Left ventricle myocardium superior (tissue), 1 donor: Measurements from ENCODE around the gene SLC2A4. TPM values are rescaled to one million over a fixed set of nuclear protein-coding genes. Genes with fewer than 3 reads are reported as not detected.

Experiments used
- ATAC-seq: fragments of 200-7000 bp; cut with Tn5 transposase; one replicate; pipeline ENCODE4 v1.9.1; 2020; ENCODE audit warnings: mild to moderate bottlenecking, moderate library complexity
- DNase-seq: peaks from one replicate; pipeline ENCODE4 v3.0.0-alpha.2; 2020
- intact Hi-C: fragments of 100-400 bp; cut with micrococcal nuclease; formaldehyde crosslinking; loops from one replicate; pipeline ENCODE4 v1.11.0; 2022
- total RNA-seq: library from RNA; stranded (reverse); fragmentation: NEBNext Ultra II Directional; extraction: Animal tissue kit (Norgen Biotek cat#: 25700); gene quantifications from one replicate; pipeline ENCODE4 v1.2.1, GENCODE V29; 2021
- donor health status: DM: no; HTN: yes; CAD: no; lungs with severe emphysema.

SLC2A4 gene
- total RNA-seq, 1 donor from 2014 or later = 170 TPM

- ATAC-seq (no peak), DNase-seq (peak; percentile 52)
- intact Hi-C loops = no loop called here
Observed at GRCh38 chr17:7293816-7294613, 12.5 kb downstream of the SLC2A4 start.

GRCh38 chr17:7294614-7295153 lies 13.2 kb downstream of the SLC2A4 start, which contains the start of gene YBX2:
TSS of gene YBX2 (minus strand) at chr17:7294639. CDS start at chr17:7294500, 139 bp downstream.
- intact Hi-C loops = no loop called here
- ATAC-seq = peak; percentile 36
- peak; percentile 83 for DNase-seq

GRCh38 chr17:7295230-7296180 lies 14.0 kb downstream of the SLC2A4 start:
- ATAC-seq = no peak

GRCh38 chr17:7296189-7296861 lies 14.8 kb downstream of the SLC2A4 start:
- intact Hi-C loops = loop anchor here (2.0 kb wide), 1 partner anchor 16 kb away; the partner anchor contains the start of gene SLC2A4
- DNase-seq (peak; percentile 93), ATAC-seq (peak; percentile 88)

More at GRCh38 chr17:7295230-7296180, 14.0 kb downstream of the SLC2A4 start:
- intact Hi-C loops = loop anchor here (2.0 kb wide), 1 partner anchor 15 kb away; the partner anchor contains the start of gene SLC2A4
- no peak for DNase-seq

GRCh38 chr17:7304179-7304578 lies 22.7 kb downstream of the SLC2A4 start:
- intact Hi-C loops = no loop called here
- DNase-seq = no peak
- ATAC-seq = no peak

- DNase-seq (peak; percentile 100), ATAC-seq (peak; percentile 93)
- intact Hi-C loops = no loop called here
Observed at GRCh38 chr17:7306911-7307685, 25.6 kb downstream of the SLC2A4 start, which contains the start of gene EIF5A. TSS of gene EIF5A (plus strand) at chr17:7307628. CDS start at chr17:7309636, 2,008 bp downstream.

- intact Hi-C loops = no loop called here
- DNase-seq (peak; percentile 74), ATAC-seq (peak; percentile 20)
Observed at GRCh38 chr17:7307686-7308624, 26.4 kb downstream of the SLC2A4 start.

- intact Hi-C loops = no loop called here
- peak; percentile 16 for ATAC-seq
- peak; percentile 61 for DNase-seq
Observed at GRCh38 chr17:7308625-7309433, 27.3 kb downstream of the SLC2A4 start.

GRCh38 chr17:7309628-7310027 lies 28.1 kb downstream of the SLC2A4 start:
- ATAC-seq (no peak), DNase-seq (no peak)
- intact Hi-C loops = no loop called here

GRCh38 chr17:7311110-7311705 lies 29.7 kb downstream of the SLC2A4 start:
- DNase-seq = no peak
- no peak for ATAC-seq
- intact Hi-C loops = no loop called here

- ATAC-seq = no peak
- intact Hi-C loops = no loop called here
- DNase-seq = no peak
Observed at GRCh38 chr17:7312432-7313087, 31.0 kb downstream of the SLC2A4 start.

- ATAC-seq (no peak), DNase-seq (no peak)
- intact Hi-C loops = no loop called here
Observed at GRCh38 chr17:7313088-7313889, 31.8 kb downstream of the SLC2A4 start.

- ATAC-seq (no peak), DNase-seq (no peak)
- intact Hi-C loops = no loop called here
Observed at GRCh38 chr17:7313890-7314718, 32.6 kb downstream of the SLC2A4 start.
